HepG2 (cell line): ENCODE data around the gene CPED1. TPM values are rescaled to one million over a fixed set of nuclear protein-coding genes. Genes with fewer than 3 reads are reported as not detected.

Experiments used
- ATAC-seq: fragments of 200-7000 bp; cut with Tn5 transposase; 3 replicates; pipeline ENCODE4 v1.9.1; 2020; ENCODE audit warnings: mild to moderate bottlenecking, moderate library complexity
- BruUV-seq: library from RNA; stranded (reverse); fragments of 400-500 nt; replicated peaks from 2 replicates; lab custom pipeline; 2021; lab: Mats Ljungman, UMichigan
- CTCF ChIA-PET: fragments of 300-600 bp; formaldehyde crosslinking; extraction: SDS; loops from one replicate; lab custom pipeline; 2021; ENCODE audit warnings: low total read pairs, inconsistent platforms, low intra/inter-chr PET ratio; lab: Yijun Ruan, JAX
- POLR2A ChIA-PET: fragments of 350-600 bp; sonication (Branson Sonifier 250); formaldehyde crosslinking; loops from one replicate; lab custom pipeline; 2020; ENCODE audit warnings: antibody characterized with exemption, inconsistent platforms; lab: Yijun Ruan, JAX
- DNase-seq: peaks from one replicate; pipeline ENCODE4 v3.0.0-alpha.2; 2015; ENCODE audit warnings: low spot score
- FAIRE-seq: peaks from 3 replicates; lab custom pipeline; 2011; peaks lifted over from hg19 to GRCh38; lab: Jason Lieb, UNC
- H2AFZ ChIP-seq: one replicate; pipeline ENCODE4 v1.6.1; 2011; ENCODE audit warnings: low read length, inconsistent platforms
- H3K27ac ChIP-seq: fragments of 300-600 bp; 3 replicates; pipeline ENCODE4 v1.8.0; 2011; ENCODE audit warnings: mixed run types, mild to moderate bottlenecking, mixed read lengths, low read length, inconsistent platforms; ENCODE audit not compliant: insufficient read depth; ENCODE audit errors: extremely low read length
- H3K27me3 ChIP-seq, 2 experiments: fragments of 200-600 bp in 1 of 2; 2 replicates in 1 of 2; 3 replicates in 1 of 2; pipeline versions ENCODE4 v1.6.0 to v1.8.0; 2011; ENCODE audit warnings: low read length in 2 of 2, mild to moderate bottlenecking in 2 of 2, moderate library complexity in 2 of 2, inconsistent platforms in 1 of 2; ENCODE audit not compliant: insufficient read depth in 2 of 2, control insufficient read depth in 1 of 2
- H3K36me3 ChIP-seq, 2 experiments: fragments of 200-600 bp in 1 of 2; replicated peaks in 1 of 2; 2 replicates in 1 of 2; 3 replicates in 1 of 2; pipeline versions ENCODE4 v1.5.1 to v1.8.0; 2011; ENCODE audit warnings: low read length in 2 of 2, inconsistent platforms in 1 of 2; ENCODE audit not compliant: insufficient read depth in 2 of 2, control insufficient read depth in 1 of 2
- H3K4me1 ChIP-seq: 2 replicates; pipeline ENCODE4 v1.5.1; 2012; ENCODE audit warnings: low read length, inconsistent platforms; ENCODE audit not compliant: insufficient read depth
- H3K4me2 ChIP-seq: 2 replicates; pipeline ENCODE4 v1.6.0; 2011; ENCODE audit warnings: low read depth, low read length, inconsistent platforms
- H3K4me3 ChIP-seq, 3 experiments: fragments of 200-600 bp in 1 of 3; sonication (generic), shearing (Covaris generic) in 1 of 3; replicated peaks in 1 of 3; 2 replicates each; pipeline ENCODE4 v1.5.1; 2011 to 2016; ENCODE audit warnings: low read length in 3 of 3, inconsistent platforms in 2 of 3, low read depth in 2 of 3, mild to moderate bottlenecking in 2 of 3, control low read depth in 1 of 3, mixed read lengths in 1 of 3; ENCODE audit not compliant: insufficient read depth in 1 of 3
- H3K79me2 ChIP-seq: one replicate; pipeline ENCODE4 v1.6.1; 2011; ENCODE audit warnings: low read length, inconsistent platforms; ENCODE audit not compliant: insufficient read depth
- H3K9ac ChIP-seq: 2 replicates; pipeline ENCODE4 v1.6.0; 2011; ENCODE audit warnings: mild to moderate bottlenecking, low read depth, low read length, inconsistent platforms; ENCODE audit not compliant: insufficient read depth
- H3K9me3 ChIP-seq: 2 replicates; pipeline ENCODE4 v1.5.1; 2012; ENCODE audit warnings: mild to moderate bottlenecking, low read length
- H4K20me1 ChIP-seq: 2 replicates; pipeline ENCODE4 v1.6.0; 2011; ENCODE audit warnings: inconsistent platforms, mild to moderate bottlenecking, low read length, moderate library complexity; ENCODE audit not compliant: insufficient read depth
- FOXM1 ChIP-seq: sonication (generic); formaldehyde crosslinking; IDR thresholded peaks from 2 replicates; pipeline ENCODE4 v1.5.0; 2020; ENCODE audit warnings: missing genetic modification reagents
- HDAC2 ChIP-seq: sonication (generic); formaldehyde crosslinking; IDR thresholded peaks from 2 replicates; pipeline ENCODE4 v1.4.0; 2020; ENCODE audit warnings: missing genetic modification reagents
- RORA ChIP-seq: sonication (generic); formaldehyde crosslinking; IDR thresholded peaks from 2 replicates; pipeline ENCODE4 v1.5.0; 2020; ENCODE audit warnings: mild to moderate bottlenecking, missing genetic modification reagents, moderate library complexity
- SAP130 ChIP-seq: IDR thresholded peaks from 2 replicates; pipeline ENCODE4 v1.6.1; 2016; ENCODE audit warnings: low read depth
- SPEN ChIP-seq: sonication (generic); formaldehyde crosslinking; IDR thresholded peaks from 2 replicates; pipeline ENCODE4 v1.5.1; 2020; ENCODE audit warnings: low read depth, mild to moderate bottlenecking, missing genetic modification reagents
- STAT5B ChIP-seq: sonication (generic); formaldehyde crosslinking; IDR thresholded peaks from 2 replicates; pipeline ENCODE4 v1.4.0; 2020; ENCODE audit warnings: missing genetic modification reagents
- ZBTB39 ChIP-seq: sonication (generic); formaldehyde crosslinking; IDR thresholded peaks from 2 replicates; pipeline ENCODE4 v1.5.0; 2020; ENCODE audit warnings: missing genetic modification reagents
- ZGPAT ChIP-seq: IDR thresholded peaks from 2 replicates; pipeline ENCODE4 v1.6.1; 2016; ENCODE audit warnings: mild to moderate bottlenecking
- ZNF335 ChIP-seq: sonication (generic); formaldehyde crosslinking; IDR thresholded peaks from 2 replicates; pipeline ENCODE4 v1.4.0; 2020; ENCODE audit warnings: missing genetic modification reagents
- ZNF33A ChIP-seq: sonication (generic); formaldehyde crosslinking; IDR thresholded peaks from 2 replicates; pipeline ENCODE4 v1.5.1; 2020; ENCODE audit warnings: missing genetic modification reagents, mild to moderate bottlenecking, moderate library complexity, borderline replicate concordance
- ZNF510 ChIP-seq: sonication (generic); formaldehyde crosslinking; IDR thresholded peaks from 2 replicates; pipeline ENCODE4 v1.4.0; 2020; ENCODE audit warnings: low read depth, mild to moderate bottlenecking, missing genetic modification reagents
- ZNF569 ChIP-seq: sonication (generic); formaldehyde crosslinking; IDR thresholded peaks from 2 replicates; pipeline ENCODE4 v1.5.0; 2020; ENCODE audit warnings: mild to moderate bottlenecking, missing genetic modification reagents, moderate library complexity, borderline replicate concordance
- ZSCAN30 ChIP-seq: sonication (generic); formaldehyde crosslinking; IDR thresholded peaks from 2 replicates; pipeline ENCODE4 v1.5.0; 2020; ENCODE audit warnings: mild to moderate bottlenecking, missing genetic modification reagents
- WGBS: methylation state at CpG from one replicate; pipeline ENCODE4 v1.1.6; 2017; ENCODE audit warnings: low lambda C conversion rate; 5-methylcytosine and 5-hydroxymethylcytosine counted together
- in situ Hi-C: cut with HindIII; loops from 2 replicates; pipeline ENCODE4 v1.10.0; 2017; ENCODE audit warnings: low pct_unique_long_range_greater_than_20kb; ENCODE audit not compliant: extremely low pct_ligation_motif_present
- intact Hi-C: fragments of 100-400 bp; cut with micrococcal nuclease; formaldehyde crosslinking; loops from one replicate; pipeline ENCODE4 v1.10.0; 2022; ENCODE audit not compliant: unreplicated experiment
- polyA plus RNA-seq, 8 experiments: library from polyadenylated mRNA; depleted of rRNA in 3 of 8; stranded (reverse) in 7 of 8; unstranded in 1 of 8; fragments of >200 nt; fragmentation: Illumina TruSeq in 4 of 8; extraction: Trizol in 4 of 8; gene quantifications; 2 replicates each; pipeline versions ENCODE4 v1.2.1 to v1.2.3, GENCODE V29; 2011 to 2016; ENCODE audit warnings: low read depth in 4 of 8, missing spikeins in 1 of 8, mixed read lengths in 1 of 8; ENCODE audit not compliant: insufficient read depth in 1 of 8
- total RNA-seq, 5 experiments: library from RNA; depleted of rRNA; stranded (reverse); fragments of >200 nt; fragmentation: Illumina TruSeq; extraction: Trizol; gene quantifications; 2 replicates each; pipeline ENCODE4 v1.2.3, GENCODE V29; 2016; ENCODE audit warnings: low read depth in 1 of 5
- TF ChIP-seq, protein P1 (sequence below): sonication (generic); formaldehyde crosslinking; conservative IDR thresholded peaks from 2 replicates; pipeline ENCODE4 v1.4.0; 2020; ENCODE audit warnings: missing genetic modification reagents
- TF ChIP-seq, protein P2 (sequence below): IDR thresholded peaks from 2 replicates; pipeline ENCODE4 v1.6.1; 2016; ENCODE audit warnings: low read depth, borderline replicate concordance
- TF ChIP-seq, protein P3 (sequence below): IDR thresholded peaks from 2 replicates; pipeline ENCODE4 v1.6.1; 2016; ENCODE audit warnings: control low read depth

CPED1 gene
- total and polyA plus RNA-seq, 2 of the 13 experiments (the other 11 are each of a cell fraction or from before 2014, with no cell fraction given), result 11.5 to 27.0 TPM

DNA sequence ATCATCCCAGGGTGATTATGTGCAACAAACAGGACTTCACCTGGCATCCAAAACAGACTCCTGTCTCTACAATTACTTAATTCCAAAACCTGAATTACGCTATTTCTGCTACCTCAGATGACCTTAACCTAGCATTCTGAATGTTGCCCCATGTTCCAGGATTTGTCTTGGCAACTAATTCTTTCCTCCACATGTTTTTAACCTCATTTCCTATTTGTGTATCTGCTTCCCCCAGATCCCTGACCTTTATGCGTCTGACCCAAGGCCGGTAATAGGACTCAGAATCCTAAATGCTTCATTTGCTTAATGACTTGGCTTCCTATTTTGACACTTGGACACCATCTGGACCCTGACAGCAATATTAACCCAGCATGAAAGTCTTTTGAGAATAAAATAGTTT, 46.7 kb upstream of the CPED1 start (continued):
- TF ChIP-seq FOXM1 (CRISPR knock-in tag), result no peak
- no peak for TF ChIP-seq ZNF510 (CRISPR knock-in tag)
- TF ChIP-seq, protein P1, sequence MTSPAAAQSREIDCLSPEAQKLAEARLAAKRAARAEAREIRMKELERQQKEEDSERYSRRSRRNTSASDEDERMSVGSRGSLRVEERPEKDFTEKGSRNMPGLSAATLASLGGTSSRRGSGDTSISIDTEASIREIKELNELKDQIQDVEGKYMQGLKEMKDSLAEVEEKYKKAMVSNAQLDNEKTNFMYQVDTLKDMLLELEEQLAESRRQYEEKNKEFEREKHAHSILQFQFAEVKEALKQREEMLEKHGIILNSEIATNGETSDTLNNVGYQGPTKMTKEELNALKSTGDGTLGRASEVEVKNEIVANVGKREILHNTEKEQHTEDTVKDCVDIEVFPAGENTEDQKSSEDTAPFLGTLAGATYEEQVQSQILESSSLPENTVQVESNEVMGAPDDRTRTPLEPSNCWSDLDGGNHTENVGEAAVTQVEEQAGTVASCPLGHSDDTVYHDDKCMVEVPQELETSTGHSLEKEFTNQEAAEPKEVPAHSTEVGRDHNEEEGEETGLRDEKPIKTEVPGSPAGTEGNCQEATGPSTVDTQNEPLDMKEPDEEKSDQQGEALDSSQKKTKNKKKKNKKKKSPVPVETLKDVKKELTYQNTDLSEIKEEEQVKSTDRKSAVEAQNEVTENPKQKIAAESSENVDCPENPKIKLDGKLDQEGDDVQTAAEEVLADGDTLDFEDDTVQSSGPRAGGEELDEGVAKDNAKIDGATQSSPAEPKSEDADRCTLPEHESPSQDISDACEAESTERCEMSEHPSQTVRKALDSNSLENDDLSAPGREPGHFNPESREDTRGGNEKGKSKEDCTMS (CRISPR knock-in tag), result no peak
- TF ChIP-seq, protein P2, sequence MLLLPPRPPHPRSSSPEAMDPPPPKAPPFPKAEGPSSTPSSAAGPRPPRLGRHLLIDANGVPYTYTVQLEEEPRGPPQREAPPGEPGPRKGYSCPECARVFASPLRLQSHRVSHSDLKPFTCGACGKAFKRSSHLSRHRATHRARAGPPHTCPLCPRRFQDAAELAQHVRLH (CRISPR knock-in tag), result no peak
- no peak for TF ChIP-seq SPEN (CRISPR knock-in tag)
- no peak for TF ChIP-seq STAT5B (CRISPR knock-in tag)
- TF ChIP-seq ZNF569 (CRISPR knock-in tag), result no peak
- TF ChIP-seq HDAC2 (CRISPR knock-in tag), result no peak

GRCh38 chr7:120942861-120943260, 45.6 kb upstream of the CPED1 start:
- H2AFZ ChIP-seq, result no peak overlapping the region
- no peaks in the 10 kb centered on the region for H3K36me3 ChIP-seq
- ATAC-seq, result no peak
- H3K27ac ChIP-seq, result no peak overlapping the region
- in situ Hi-C loops, result no loop called here
- no peaks in the 10 kb centered on the region for H3K79me2 ChIP-seq
- BruUV-seq, result no TSS peak
- no peaks in the 10 kb centered on the region for H3K9me3 ChIP-seq
- no peaks in the 10 kb centered on the region for H3K27me3 ChIP-seq
- 0% methylated on average over 1 of the region's 1 CpG for WGBS
- no peak overlapping the region for H3K4me3 ChIP-seq
- no peak for DNase-seq
- H3K9ac ChIP-seq, result no peak overlapping the region
- no peaks in the 10 kb centered on the region for H3K4me1 ChIP-seq
- intact Hi-C loops, result no loop called here
- H4K20me1 ChIP-seq, result no peaks in the 10 kb centered on the region
- H3K4me2 ChIP-seq, result no peak overlapping the region
- ChIA-PET POLR2A (no interaction called here), CTCF (no interaction called here)
- FAIRE-seq, result no peak
- TF ChIP-seq SAP130 (CRISPR knock-in tag) (no peak), ZGPAT (CRISPR knock-in tag) (no peak), ZBTB39 (CRISPR knock-in tag) (no peak), ZNF33A (no peak), ZNF335 (CRISPR knock-in tag) (no peak), ZSCAN30 (CRISPR knock-in tag) (no peak), RORA (CRISPR knock-in tag) (no peak)
- TF ChIP-seq, protein P3, sequence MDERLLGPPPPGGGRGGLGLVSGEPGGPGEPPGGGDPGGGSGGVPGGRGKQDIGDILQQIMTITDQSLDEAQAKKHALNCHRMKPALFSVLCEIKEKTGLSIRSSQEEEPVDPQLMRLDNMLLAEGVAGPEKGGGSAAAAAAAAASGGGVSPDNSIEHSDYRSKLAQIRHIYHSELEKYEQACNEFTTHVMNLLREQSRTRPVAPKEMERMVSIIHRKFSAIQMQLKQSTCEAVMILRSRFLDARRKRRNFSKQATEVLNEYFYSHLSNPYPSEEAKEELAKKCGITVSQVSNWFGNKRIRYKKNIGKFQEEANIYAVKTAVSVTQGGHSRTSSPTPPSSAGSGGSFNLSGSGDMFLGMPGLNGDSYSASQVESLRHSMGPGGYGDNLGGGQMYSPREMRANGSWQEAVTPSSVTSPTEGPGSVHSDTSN (CRISPR knock-in tag), result no peak
